ENCODE measurements around the gene CCDC97. TPM values are rescaled to one million over a fixed set of nuclear protein-coding genes. Genes with fewer than 3 reads are reported as not detected.

The CCDC97 gene
- total RNA-seq, 2 donors from 2014 or later = 24.1 to 26.3 TPM

DNA sequence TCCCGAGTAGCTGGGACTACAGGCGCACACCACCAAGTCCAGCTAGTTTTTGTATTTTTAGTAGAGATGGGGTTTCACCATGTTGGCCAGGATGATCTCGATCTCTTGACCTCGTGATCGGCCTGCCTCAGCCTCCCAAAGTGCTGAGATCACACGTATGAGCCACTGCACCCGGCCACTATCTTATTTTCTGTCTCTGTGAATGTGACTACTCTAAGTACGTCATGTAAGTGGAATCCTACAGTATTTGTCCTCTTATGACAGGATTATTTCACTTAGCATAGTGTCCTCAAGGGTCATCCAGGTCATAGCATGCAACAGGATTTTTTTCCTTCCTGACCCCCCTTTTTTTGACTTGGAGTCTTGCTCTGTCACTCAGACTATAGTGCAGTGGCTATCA, 61.6 kb downstream of the CCDC97 start:
- ATAC-seq = no peak
- DNase-seq = no peak
- intact Hi-C loops (cut with DNase I, micrococcal nuclease) = no loop called here

DNA sequence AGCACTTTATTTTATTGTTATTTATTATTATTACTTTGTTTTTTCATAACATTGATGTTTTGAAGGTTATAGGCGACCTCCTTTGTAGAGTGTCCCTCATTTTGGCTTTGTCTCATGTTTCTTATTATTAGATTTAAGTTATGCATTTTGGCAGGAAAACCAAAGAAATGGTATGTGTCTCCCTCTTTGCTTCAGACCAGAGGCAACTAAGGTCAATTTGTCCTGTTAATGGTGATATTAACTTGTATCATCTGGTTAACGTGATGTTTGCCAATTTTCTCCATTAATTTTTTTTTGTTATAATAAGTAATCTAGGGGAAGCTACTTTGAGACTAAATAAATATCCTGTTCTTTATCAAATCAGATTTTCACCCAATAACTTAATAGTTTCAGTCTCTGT, 62.5 kb downstream of the CCDC97 start:
- DNase-seq (no peak), ATAC-seq (no peak)
- intact Hi-C loops (cut with DNase I, micrococcal nuclease) = no loop called here

DNA sequence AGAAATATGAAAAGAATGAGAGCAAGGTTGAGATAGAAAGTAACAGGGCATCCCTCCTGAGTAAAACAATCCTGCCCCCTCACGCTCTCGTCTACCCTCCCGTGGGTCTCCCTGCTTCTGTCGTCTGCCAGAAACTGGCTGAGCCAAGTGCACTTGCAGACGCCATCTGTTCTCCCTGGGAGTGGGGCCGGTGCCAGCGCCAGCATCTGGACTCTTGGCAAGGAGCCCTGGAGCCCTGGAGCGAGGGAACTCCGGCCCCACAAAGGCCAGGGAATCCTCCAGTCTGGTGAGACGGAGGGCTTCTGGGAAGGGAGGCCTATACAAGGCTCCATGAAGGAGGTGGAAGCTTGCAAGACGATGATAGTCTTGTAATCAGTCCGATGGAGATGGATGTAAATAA, 64.0 kb downstream of the CCDC97 start:
- DNase-seq = peak; percentile 76 to 78
- ATAC-seq = peak; percentile 61
- intact Hi-C loops (cut with DNase I, micrococcal nuclease) = no loop called here

Other genes with a start within 250 kb of the CCDC97 start
- gene CYP2A13, start 221.7 kb upstream of the CCDC97 start, total RNA-seq = not detected
- not detected for gene CYP2F1, start 195.7 kb upstream of the CCDC97 start, total RNA-seq
- gene CYP2S1, start 117.0 kb upstream of the CCDC97 start, total RNA-seq = 10 to 100 TPM; 22.6 to 44.9 TPM
- 10 to 100 TPM in 1 of 2 donors, 1 to 10 TPM in 1; 6.3 to 27.4 TPM for gene AXL, start 90.9 kb upstream of the CCDC97 start, total RNA-seq
- gene HNRNPUL1, start 45.8 kb upstream of the CCDC97 start, total RNA-seq = 100 to 1,000 TPM; 162 to 172 TPM
- gene TGFB1, start 43.8 kb downstream of the CCDC97 start, total RNA-seq = 10 to 100 TPM in 1 of 2 donors, 1 to 10 TPM in 1; 7.4 to 14.7 TPM
- 1 to 10 TPM; 6.2 to 8.6 TPM for gene B9D2, start 54.0 kb downstream of the CCDC97 start, total RNA-seq
- gene TMEM91, start 66.4 kb downstream of the CCDC97 start, total RNA-seq = 1 to 10 TPM; 2.8 to 4.9 TPM
- 10 to 100 TPM; 11.8 to 12.7 TPM for gene EXOSC5, start 87.2 kb downstream of the CCDC97 start, total RNA-seq
- 10 to 100 TPM; 17.3 to 20.4 TPM for gene BCKDHA, start 87.6 kb downstream of the CCDC97 start, total RNA-seq
- gene B3GNT8, start 117.2 kb downstream of the CCDC97 start, total RNA-seq = 10 to 100 TPM; 28.7 to 94.9 TPM
- 10 to 100 TPM; 43.6 to 48.9 TPM for gene DMAC2, start 129.7 kb downstream of the CCDC97 start, total RNA-seq
- not detected for gene ERICH4, start 133.0 kb downstream of the CCDC97 start, total RNA-seq

Measured in left colon (tissue), 2 donors.